ENCODE data around the gene GCDH.

GCDH gene

DNA sequence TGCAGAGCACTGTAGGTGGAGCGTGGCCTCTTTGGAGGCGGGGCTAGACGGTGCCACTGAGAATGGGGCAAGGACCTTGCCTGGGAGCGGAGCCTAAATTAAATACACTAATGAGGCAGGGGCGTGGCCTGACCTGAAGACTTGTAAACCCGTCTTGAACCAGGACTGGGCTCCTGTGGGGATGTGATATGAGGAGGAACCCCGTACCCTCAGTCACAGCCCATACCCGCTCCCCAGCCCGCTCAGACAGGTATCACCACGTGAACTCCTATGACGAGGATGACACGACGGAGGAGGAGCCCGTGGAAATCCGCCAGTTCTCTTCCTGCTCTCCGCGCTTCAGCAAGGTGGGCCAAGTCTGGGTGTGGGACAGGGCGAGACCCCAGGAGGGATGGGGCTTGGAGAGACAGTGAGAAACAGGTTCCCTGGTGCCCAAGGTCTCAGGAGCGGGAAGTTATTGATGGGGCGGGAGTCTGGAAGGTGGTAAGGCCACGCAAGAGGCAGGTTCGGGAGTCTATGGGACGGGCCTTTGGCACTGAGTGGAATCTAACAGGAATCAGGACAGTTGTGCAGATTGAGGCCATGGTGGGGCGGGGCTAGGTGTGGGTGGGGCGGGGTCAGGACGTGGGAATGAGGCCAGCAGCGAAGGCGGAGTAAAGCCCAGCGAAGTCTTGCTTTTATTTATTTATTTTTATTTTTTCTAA is 24.4 kb upstream of the GCDH start:
- Mint-ChIP-seq H3K36me3 (ENCODE audit: low read depth) (no peaks in the 10 kb centered on the region), H3K4me1 (ENCODE audit: low read depth) (peaks cover 11% of the 10 kb centered on the region), H3K9me3 (no peaks in the 10 kb centered on the region), H3K27me3 (peaks cover 15% of the 10 kb centered on the region), H3K4me3 (no peak overlapping the region), H3K27ac (peak overlapping the region; percentile 41)
- intact Hi-C loops (cut with micrococcal nuclease): no loop called here

DNA sequence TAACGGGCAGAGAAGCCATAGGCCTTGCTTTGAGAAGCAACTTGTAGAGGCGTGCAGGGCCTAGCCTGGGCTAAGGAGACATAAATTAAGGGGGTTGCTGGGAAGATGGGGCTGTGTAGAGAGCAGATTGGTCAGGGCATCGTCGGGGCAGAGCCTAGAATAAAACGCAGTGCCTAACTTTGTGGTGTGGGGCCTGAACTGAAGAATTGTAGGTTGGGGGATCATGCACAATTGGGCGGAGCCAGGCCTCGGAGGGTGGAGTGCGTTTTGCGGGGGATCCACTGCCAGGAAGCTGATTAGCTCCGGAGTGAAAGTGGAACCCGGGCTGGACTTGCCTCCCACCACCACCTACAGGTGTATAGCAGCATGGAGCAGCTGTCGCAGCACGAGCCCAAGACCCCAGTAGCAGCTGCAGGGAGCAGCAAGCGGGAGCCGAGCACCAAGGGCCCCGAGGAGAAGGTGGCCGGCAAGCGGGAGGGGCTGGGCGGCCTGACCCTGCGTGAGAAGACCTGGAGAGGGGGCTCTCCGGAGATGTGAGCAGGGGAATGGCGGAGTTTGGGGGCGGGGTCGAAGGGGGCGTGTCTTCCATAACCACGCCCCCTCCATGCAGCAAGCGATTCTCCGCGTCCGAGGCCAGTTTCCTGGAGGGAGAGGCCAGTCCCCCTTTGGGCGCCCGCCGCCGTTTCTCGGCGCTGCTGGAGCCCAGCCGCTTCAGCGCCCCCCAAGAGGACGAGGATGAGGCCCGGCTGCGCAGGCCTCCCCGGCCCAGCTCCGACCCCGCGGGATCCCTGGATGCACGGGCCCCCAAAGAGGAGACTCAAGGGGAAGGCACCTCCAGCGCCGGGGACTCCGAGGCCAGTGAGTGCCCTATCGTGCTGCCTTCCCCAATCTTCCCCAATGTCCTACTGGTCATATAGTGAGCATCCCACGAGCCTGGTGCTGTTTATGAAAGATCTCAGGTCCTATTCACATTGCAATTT is 23.6 kb upstream of the GCDH start:
- Mint-ChIP-seq H3K4me1 (ENCODE audit: low read depth) (peaks cover 19% of the 10 kb centered on the region), H3K27me3 (peaks cover 17% of the 10 kb centered on the region), H3K9me3 (peaks cover 1% of the 10 kb centered on the region), H3K4me3 (peak overlapping the region; percentile 65), H3K27ac (peak overlapping the region; percentile 41), H3K36me3 (ENCODE audit: low read depth) (peaks cover 2% of the 10 kb centered on the region)
- intact Hi-C loops (cut with micrococcal nuclease): no loop called here

DNA sequence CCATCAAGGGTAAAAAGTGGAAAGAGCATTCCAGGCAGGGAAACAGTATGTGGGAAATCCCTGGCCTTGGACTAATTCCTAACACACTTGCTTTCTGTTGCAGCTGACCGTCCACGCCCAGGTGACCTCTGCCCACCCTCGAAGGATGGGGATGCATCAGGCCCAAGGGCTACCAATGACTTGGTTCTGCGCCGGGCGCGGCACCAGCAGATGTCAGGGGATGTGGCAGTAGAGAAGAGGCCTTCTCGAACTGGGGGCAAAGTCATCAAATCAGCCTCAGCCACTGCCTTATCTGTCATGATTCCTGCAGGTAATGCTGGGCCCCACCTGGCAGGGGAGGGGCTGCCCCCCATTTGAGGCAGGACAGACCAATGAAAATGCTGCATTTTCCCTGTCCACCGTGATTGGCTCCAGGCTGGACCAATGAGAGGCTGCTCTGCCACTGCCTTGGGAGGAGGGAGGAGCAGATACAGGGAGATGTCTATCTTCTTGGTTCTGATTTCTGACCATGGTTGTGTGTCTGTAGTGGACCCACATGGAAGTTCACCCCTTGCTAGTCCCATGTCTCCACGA is 22.3 kb upstream of the GCDH start:
- Mint-ChIP-seq H3K27me3 (peaks cover 15% of the 10 kb centered on the region), H3K27ac (no peak overlapping the region)

DNA sequence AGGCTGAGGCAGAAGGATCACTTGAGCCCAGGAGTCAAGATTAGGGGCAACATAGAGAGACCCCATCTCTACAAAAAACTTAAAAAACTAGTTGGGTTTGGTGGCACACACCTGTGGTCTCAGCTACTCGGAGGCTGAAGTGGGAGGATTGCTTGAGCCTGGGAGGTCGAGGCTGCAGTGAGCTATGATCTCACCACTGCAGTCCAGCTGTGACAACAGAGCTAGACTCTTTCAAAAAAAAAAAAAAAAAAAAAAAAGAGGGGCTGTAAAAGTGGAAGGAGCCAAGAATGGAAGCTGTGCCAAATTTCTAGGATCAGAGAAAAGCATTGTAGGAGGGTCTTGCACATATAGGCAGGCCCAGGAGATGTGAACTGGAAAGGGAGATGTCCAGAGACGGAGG is 19.3 kb upstream of the GCDH start:
- Mint-ChIP-seq H3K27ac (no peak overlapping the region), H3K36me3 (ENCODE audit: low read depth) (peaks cover 33% of the 10 kb centered on the region), H3K4me1 (ENCODE audit: low read depth) (peaks cover 18% of the 10 kb centered on the region), H3K27me3 (peaks cover 12% of the 10 kb centered on the region), H3K4me3 (no peak overlapping the region), H3K9me3 (peaks cover 15% of the 10 kb centered on the region)
- intact Hi-C loops (cut with micrococcal nuclease): no loop called here

More for the DNA sequence above, 22.3 kb upstream of the GCDH start:
- no peak overlapping the region for H3K4me3 Mint-ChIP-seq
- H3K9me3 Mint-ChIP-seq: peaks cover 13% of the 10 kb centered on the region
- H3K4me1 Mint-ChIP-seq (ENCODE audit: low read depth): peaks cover 21% of the 10 kb centered on the region
- intact Hi-C loops (cut with micrococcal nuclease): no loop called here
- H3K36me3 Mint-ChIP-seq (ENCODE audit: low read depth): peaks cover 13% of the 10 kb centered on the region

DNA sequence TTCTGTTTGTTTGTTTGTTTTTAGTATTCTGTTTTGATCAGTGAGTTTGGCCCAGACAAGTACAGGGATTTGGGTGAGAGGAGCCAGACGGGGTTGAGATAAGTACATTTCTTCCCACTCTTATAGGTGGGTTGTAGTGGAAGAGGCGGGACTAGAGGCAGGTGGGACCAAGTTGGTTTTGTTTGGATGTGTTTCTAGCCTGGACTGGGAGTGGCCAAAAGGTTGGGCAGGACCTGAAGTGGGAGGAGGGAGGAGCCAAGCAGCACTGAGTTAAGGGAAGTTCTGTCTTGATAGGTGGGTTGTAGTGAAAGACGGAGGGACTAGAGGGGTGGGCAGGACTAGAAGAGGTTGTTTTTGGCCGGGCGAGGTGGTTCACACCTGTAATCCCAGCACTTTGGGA is 18.7 kb upstream of the GCDH start:
- Mint-ChIP-seq H3K9me3 (peaks cover 15% of the 10 kb centered on the region), H3K27ac (no peak overlapping the region), H3K36me3 (ENCODE audit: low read depth) (peaks cover 35% of the 10 kb centered on the region), H3K4me1 (ENCODE audit: low read depth) (peaks cover 13% of the 10 kb centered on the region), H3K4me3 (no peak overlapping the region), H3K27me3 (peaks cover 9% of the 10 kb centered on the region)
- intact Hi-C loops (cut with micrococcal nuclease): no loop called here

DNA sequence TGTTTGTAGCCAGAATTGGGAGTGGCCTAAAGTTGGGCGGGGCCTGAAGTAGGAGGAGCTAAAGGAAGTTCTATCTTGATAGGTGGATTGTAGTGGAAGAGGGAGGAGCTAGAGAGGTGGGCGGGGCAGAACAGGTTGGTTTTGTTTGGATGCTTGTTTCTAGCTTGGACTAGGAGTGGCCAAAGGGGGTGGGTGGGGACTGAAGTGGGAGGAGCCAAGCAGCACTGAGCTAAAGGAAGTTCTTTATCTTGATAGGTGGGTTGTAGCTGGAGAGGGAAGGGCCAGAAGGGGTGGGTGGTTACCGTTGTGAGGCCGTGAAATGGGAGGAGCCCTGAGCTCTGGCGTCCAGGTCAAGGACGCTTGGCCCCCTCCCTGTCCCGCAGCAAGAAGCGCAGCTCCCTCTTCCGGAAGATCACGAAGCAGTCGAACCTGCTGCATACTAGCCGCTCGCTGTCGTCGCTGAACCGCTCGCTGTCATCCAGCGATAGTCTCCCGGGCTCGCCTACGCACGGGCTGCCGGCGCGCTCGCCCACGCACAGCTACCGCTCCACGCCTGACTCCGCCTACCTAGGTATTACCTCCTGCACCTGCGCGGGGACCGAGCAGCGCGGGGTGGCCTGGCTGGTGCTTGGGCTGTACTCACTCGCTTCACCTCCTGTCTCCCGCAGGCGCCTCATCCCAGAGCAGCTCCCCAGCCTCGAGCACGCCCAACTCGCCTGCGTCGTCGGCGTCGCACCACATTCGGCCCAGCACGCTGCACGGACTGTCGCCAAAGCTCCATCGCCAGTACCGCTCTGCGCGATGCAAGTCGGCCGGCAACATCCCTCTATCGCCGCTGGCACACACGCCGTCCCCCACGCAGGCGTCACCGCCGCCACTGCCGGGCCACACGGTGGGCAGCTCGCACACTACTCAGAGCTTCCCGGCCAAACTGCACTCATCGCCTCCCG is 17.7 kb upstream of the GCDH start:
- H3K4me1 Mint-ChIP-seq (ENCODE audit: low read depth): peaks cover 11% of the 10 kb centered on the region
- no peak overlapping the region for H3K27ac Mint-ChIP-seq
- H3K36me3 Mint-ChIP-seq (ENCODE audit: low read depth): peaks cover 40% of the 10 kb centered on the region
- peaks cover 7% of the 10 kb centered on the region for H3K27me3 Mint-ChIP-seq
- H3K4me3 Mint-ChIP-seq: peak overlapping the region; percentile 37
- H3K9me3 Mint-ChIP-seq: peaks cover 15% of the 10 kb centered on the region
- intact Hi-C loops (cut with micrococcal nuclease): no loop called here

DNA sequence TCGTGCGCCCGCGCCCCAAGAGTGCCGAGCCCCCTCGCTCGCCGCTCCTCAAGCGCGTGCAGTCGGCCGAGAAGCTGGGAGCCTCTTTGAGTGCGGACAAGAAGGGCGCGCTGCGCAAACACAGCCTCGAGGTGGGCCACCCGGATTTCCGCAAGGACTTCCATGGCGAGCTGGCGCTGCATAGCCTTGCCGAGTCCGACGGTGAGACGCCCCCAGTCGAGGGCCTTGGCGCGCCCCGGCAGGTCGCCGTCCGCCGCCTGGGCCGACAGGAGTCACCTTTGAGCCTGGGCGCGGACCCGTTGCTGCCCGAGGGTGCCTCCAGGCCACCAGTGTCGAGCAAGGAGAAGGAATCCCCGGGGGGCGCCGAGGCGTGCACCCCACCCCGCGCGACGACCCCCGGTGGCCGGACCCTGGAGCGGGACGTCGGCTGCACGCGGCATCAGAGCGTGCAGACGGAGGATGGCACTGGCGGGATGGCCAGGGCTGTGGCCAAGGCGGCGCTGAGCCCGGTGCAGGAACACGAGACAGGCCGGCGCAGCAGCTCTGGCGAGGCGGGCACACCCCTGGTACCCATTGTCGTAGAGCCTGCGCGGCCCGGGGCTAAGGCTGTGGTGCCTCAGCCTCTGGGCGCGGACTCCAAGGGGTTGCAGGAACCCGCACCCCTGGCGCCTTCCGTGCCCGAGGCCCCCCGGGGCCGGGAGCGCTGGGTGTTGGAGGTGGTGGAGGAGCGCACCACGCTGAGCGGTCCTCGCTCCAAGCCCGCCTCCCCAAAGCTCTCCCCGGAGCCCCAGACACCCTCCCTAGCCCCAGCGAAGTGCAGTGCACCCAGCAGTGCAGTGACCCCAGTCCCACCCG is 16.8 kb upstream of the GCDH start:
- intact Hi-C loops (cut with micrococcal nuclease): no loop called here

GRCh38 chr19:12875086-12875485 is 15.9 kb upstream of the GCDH start:
- intact Hi-C loops (cut with micrococcal nuclease): no loop called here
- H3K4me1 Mint-ChIP-seq (ENCODE audit: low read depth): peaks cover 19% of the 10 kb centered on the region
- no peak overlapping the region for H3K4me3 Mint-ChIP-seq
- peaks cover 50% of the 10 kb centered on the region for H3K36me3 Mint-ChIP-seq (ENCODE audit: low read depth)
- H3K27ac Mint-ChIP-seq: no peak overlapping the region
- peaks cover 3% of the 10 kb centered on the region for H3K27me3 Mint-ChIP-seq
- H3K9me3 Mint-ChIP-seq: peaks cover 15% of the 10 kb centered on the region

More for the DNA sequence above, 16.8 kb upstream of the GCDH start:
- Mint-ChIP-seq H3K27ac (no peak overlapping the region), H3K27me3 (peaks cover 3% of the 10 kb centered on the region), H3K9me3 (peaks cover 15% of the 10 kb centered on the region), H3K36me3 (ENCODE audit: low read depth) (peaks cover 49% of the 10 kb centered on the region), H3K4me1 (ENCODE audit: low read depth) (peaks cover 11% of the 10 kb centered on the region), H3K4me3 (no peak overlapping the region)

- Mint-ChIP-seq H3K4me1 (ENCODE audit: low read depth) (peaks cover 62% of the 10 kb centered on the region), H3K36me3 (ENCODE audit: low read depth) (peaks cover 28% of the 10 kb centered on the region), H3K27me3 (peaks cover 4% of the 10 kb centered on the region), H3K9me3 (peaks cover 7% of the 10 kb centered on the region), H3K4me3 (peak overlapping the region; percentile 75), H3K27ac (peak overlapping the region; percentile 97)
- intact Hi-C loops (cut with micrococcal nuclease): no loop called here
Observed at GRCh38 chr19:12880551-12881171, 10.3 kb upstream of the GCDH start.

DNA sequence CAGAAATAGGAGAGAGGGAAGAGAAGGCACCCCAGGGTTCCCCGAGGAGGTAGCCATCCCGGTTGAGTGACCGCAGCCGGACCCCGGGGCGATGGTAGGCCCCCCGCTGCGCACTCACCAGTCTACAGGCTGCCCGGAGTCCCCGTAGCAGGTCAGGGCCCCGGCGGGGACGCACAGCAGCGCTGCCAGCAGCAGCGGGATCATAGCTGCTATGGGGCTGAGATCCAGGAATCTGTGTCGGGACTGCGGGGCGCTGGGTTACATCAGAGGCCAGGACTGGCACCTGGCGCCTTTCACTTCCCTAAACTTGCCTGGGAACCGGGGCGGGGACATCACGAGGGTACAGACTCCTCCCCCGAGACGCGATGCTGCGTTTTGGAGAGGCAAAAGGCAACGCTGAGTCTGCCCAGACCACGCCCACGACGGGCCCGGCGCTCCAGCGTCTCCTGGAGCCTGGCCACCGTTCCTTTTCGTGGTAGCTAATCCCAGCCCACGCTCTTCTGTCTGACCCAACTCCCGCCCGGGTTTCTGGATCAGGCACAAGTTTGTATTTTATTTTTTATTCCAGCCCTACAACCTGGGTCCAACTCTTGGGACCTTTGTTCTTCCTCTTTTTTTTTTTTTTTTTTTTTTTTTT is 9.7 kb upstream of the GCDH start, which contains the start of gene DNASE2:
Gene DNASE2, minus strand, starts transcription at position 278 of the 637 bp plus-strand sequence. Its CDS starts 74 bp downstream, at position 204.
- Mint-ChIP-seq H3K4me1 (ENCODE audit: low read depth) (peaks cover 67% of the 10 kb centered on the region), H3K27me3 (peaks cover 9% of the 10 kb centered on the region), H3K27ac (peak within 1 kb of the TSS; percentile 97), H3K9me3 (peaks cover 7% of the 10 kb centered on the region), H3K4me3 (peak within 1 kb of the TSS; percentile 75), H3K36me3 (ENCODE audit: low read depth) (peaks cover 27% of the 10 kb centered on the region)
- intact Hi-C loops (cut with micrococcal nuclease): no loop called here

- intact Hi-C loops (cut with micrococcal nuclease): no loop called here
Observed at GRCh38 chr19:12882589-12882988, 8.4 kb upstream of the GCDH start.

DNA sequence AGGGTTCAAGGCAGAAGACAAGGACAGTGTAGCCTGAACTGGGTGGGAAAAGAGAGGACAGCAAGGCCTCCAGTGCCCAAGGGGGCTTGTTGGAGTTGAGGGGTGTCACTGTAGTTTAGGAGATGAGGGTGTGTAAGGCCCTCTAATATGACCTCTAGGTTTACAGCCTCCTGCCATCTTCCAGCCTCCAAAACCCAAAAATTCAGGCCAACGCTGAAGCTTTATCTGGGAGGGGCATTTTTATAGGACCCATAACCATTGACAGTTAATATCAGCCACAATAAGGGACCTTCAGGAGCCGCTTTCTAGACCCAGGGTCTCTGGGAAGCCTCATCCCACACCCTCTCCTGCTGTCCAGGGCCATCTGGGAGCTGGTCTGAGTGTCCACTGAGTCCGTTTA is 6.8 kb upstream of the GCDH start:
- H3K27ac Mint-ChIP-seq: peak overlapping the region; percentile 97
- peaks cover 6% of the 10 kb centered on the region for H3K36me3 Mint-ChIP-seq (ENCODE audit: low read depth)
- peaks cover 70% of the 10 kb centered on the region for H3K4me1 Mint-ChIP-seq (ENCODE audit: low read depth)
- H3K9me3 Mint-ChIP-seq: peaks cover 7% of the 10 kb centered on the region
- H3K27me3 Mint-ChIP-seq: peaks cover 15% of the 10 kb centered on the region
- intact Hi-C loops (cut with micrococcal nuclease): loop anchor here (2.0 kb wide), 1 partner anchor 81 kb away; no protein-coding TSS in a partner anchor
- H3K4me3 Mint-ChIP-seq: no peak overlapping the region

More at GRCh38 chr19:12882589-12882988, 8.4 kb upstream of the GCDH start:
- H3K9me3 Mint-ChIP-seq: peaks cover 7% of the 10 kb centered on the region
- H3K4me3 Mint-ChIP-seq: no peak overlapping the region
- peaks cover 15% of the 10 kb centered on the region for H3K27me3 Mint-ChIP-seq
- H3K4me1 Mint-ChIP-seq (ENCODE audit: low read depth): peaks cover 70% of the 10 kb centered on the region
- H3K27ac Mint-ChIP-seq: peak overlapping the region; percentile 97
- H3K36me3 Mint-ChIP-seq (ENCODE audit: low read depth): peaks cover 20% of the 10 kb centered on the region

All from dendritic cell treated with granulocyte-macrophage colony-stimulating factor and Interleukin-4, amounts not matched to agents 40 ng/mL and 50 ng/mL, for 4 days (primary cell).